ENCODE measurements around the gene TACC3. TPM values are rescaled to one million over a fixed set of nuclear protein-coding genes. Genes with fewer than 3 reads are reported as not detected.
A peak's percentile ranks its signal among the peaks of the same experiment; 100 is the strongest.

TACC3 gene
- total RNA-seq, 4 donors from 2014 or later = 4.8 to 10.3 (median 5.1) TPM

- TF ChIP-seq POLR2A (IDR thresholded peaks at IDR 0.05) (no peak), CTCF (IDR thresholded peaks at IDR 0.05) (no peak)
- WGBS, 2 donors = 98 to 99% methylated on average over 6 of the region's 6 CpGs
- Histone ChIP-seq H3K4me3 (replicated peaks in 1 of 3) (no peak overlapping the region), H3K4me1 (peaks cover 14 to 18% of the 10 kb centered on the region in 2 donors), H3K27ac (no peak overlapping the region), H3K36me3 (peaks cover 0 to 17% of the 10 kb centered on the region in 2 donors), H3K27me3 (no peaks in the 10 kb centered on the region), H3K9me3 (no peaks in the 10 kb centered on the region)
- intact Hi-C loops (cut with DNase I) = no loop called here
- DNase-seq = no peak
Observed at GRCh38 chr4:1705732-1706131, 15.6 kb upstream of the TACC3 start.

- 94 to 95% methylated on average over 6 of the region's 6 CpGs for WGBS, 2 donors
- no peak for TF ChIP-seq CTCF (IDR thresholded peaks at IDR 0.05)
- no peak for TF ChIP-seq POLR2A (IDR thresholded peaks at IDR 0.05)
- Histone ChIP-seq H3K27ac (no peak overlapping the region), H3K9me3 (no peaks in the 10 kb centered on the region), H3K27me3 (no peaks in the 10 kb centered on the region), H3K4me1 (peaks cover 20 to 23% of the 10 kb centered on the region in 2 donors), H3K36me3 (peaks cover 0 to 17% of the 10 kb centered on the region in 2 donors), H3K4me3 (replicated peaks in 1 of 3) (no peak overlapping the region)
- intact Hi-C loops (cut with DNase I) = no loop called here
- DNase-seq = no peak
Observed at GRCh38 chr4:1706358-1706757, 15.0 kb upstream of the TACC3 start.

GRCh38 chr4:1708581-1708980 lies 12.7 kb upstream of the TACC3 start:
- no peaks in the 10 kb centered on the region for H3K9me3 ChIP-seq
- WGBS, 2 donors = 40 to 43% methylated on average over 1 of the region's 1 CpG
- peak overlapping the region in 2 of 3 donors; percentile 9 to 42 for H3K27ac ChIP-seq
- DNase-seq = no peak
- peaks cover 21 to 30% of the 10 kb centered on the region in 2 donors for H3K4me1 ChIP-seq
- no peaks in the 10 kb centered on the region for H3K27me3 ChIP-seq
- no peak overlapping the region for H3K4me3 ChIP-seq (replicated peaks in 1 of 3)
- H3K36me3 ChIP-seq = peaks cover 0 to 4% of the 10 kb centered on the region in 2 donors
- TF ChIP-seq CTCF (IDR thresholded peaks at IDR 0.05) (no peak), POLR2A (IDR thresholded peaks at IDR 0.05) (no peak)
- intact Hi-C loops (cut with DNase I) = no loop called here

- Histone ChIP-seq H3K27ac (peak overlapping the region; percentile 98 to 100 (median 99)), H3K4me3 (replicated peaks in 1 of 3) (peak overlapping the region; percentile 56 to 97 (median 84)), H3K9me3 (no peaks in the 10 kb centered on the region), H3K27me3 (no peaks in the 10 kb centered on the region), H3K36me3 (peaks cover 0 to under 1% of the 10 kb centered on the region in 2 donors), H3K4me1 (peaks cover 21 to 43% of the 10 kb centered on the region in 2 donors)
- TF ChIP-seq CTCF (IDR thresholded peaks at IDR 0.05) (no peak), POLR2A (IDR thresholded peaks at IDR 0.05) (no peak)
- DNase-seq = no peak
- WGBS, 2 donors = 16 to 25% methylated on average over 21 to 22 of the region's 22 CpGs
- intact Hi-C loops (cut with DNase I) = no loop called here
Observed at GRCh38 chr4:1711055-1711570, 10.2 kb upstream of the TACC3 start.

- H3K4me3 ChIP-seq (replicated peaks in 1 of 3) = peak overlapping the region; percentile 56 to 97 (median 84)
- 0% methylated on average over 9 of the region's 85 CpGs; no CpG with 5 or more reads in 1 of the 2 donors for WGBS, 2 donors
- peak; percentile 59 to 62 for DNase-seq
- H3K27ac ChIP-seq = peak overlapping the region; percentile 98 to 100 (median 99)
- no peak for TF ChIP-seq CTCF (IDR thresholded peaks at IDR 0.05)
- TF ChIP-seq POLR2A (IDR thresholded peaks at IDR 0.05) = no peak
- H3K36me3 ChIP-seq = no peaks in the 10 kb centered on the region
- H3K9me3 ChIP-seq = no peaks in the 10 kb centered on the region
- intact Hi-C loops (cut with DNase I) = no loop called here
- peaks cover 21 to 43% of the 10 kb centered on the region in 2 donors for H3K4me1 ChIP-seq
- H3K27me3 ChIP-seq = no peaks in the 10 kb centered on the region
Observed at GRCh38 chr4:1711571-1712215, 9.6 kb upstream of the TACC3 start.
